ENCODE results near the gene ITGBL1. TPM values are rescaled to one million over a fixed set of nuclear protein-coding genes. Genes with fewer than 3 reads are reported as not detected.

ITGBL1 gene
- total RNA-seq, 1 experiment from 2014 or later: 9.4 TPM

DNA sequence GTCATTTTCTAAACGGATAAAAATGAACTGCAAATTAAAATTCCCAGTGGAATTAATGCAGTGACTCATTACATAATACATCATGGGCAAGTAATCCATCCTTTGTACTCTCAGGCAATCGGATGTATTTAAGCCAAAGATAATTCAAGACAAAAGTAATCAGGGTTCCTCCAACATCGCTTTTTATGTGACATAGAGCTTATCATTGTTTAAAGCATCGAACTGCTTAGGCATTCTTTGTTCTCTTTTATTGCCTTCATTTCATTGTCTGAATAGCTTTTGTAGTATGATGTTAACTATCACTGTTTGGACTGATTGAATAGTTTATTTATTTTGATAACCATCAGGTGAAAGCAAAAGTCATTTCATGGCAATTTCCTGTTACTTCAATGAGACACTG, 209.4 kb downstream of the ITGBL1 start:
- Histone ChIP-seq H3K4me3 (no peak overlapping the region), H3K27me3 (no peaks in the 10 kb centered on the region), H3K9me3 (no peaks in the 10 kb centered on the region), H3K36me3 (no peaks in the 10 kb centered on the region)
- no peak for DNase-seq

DNA sequence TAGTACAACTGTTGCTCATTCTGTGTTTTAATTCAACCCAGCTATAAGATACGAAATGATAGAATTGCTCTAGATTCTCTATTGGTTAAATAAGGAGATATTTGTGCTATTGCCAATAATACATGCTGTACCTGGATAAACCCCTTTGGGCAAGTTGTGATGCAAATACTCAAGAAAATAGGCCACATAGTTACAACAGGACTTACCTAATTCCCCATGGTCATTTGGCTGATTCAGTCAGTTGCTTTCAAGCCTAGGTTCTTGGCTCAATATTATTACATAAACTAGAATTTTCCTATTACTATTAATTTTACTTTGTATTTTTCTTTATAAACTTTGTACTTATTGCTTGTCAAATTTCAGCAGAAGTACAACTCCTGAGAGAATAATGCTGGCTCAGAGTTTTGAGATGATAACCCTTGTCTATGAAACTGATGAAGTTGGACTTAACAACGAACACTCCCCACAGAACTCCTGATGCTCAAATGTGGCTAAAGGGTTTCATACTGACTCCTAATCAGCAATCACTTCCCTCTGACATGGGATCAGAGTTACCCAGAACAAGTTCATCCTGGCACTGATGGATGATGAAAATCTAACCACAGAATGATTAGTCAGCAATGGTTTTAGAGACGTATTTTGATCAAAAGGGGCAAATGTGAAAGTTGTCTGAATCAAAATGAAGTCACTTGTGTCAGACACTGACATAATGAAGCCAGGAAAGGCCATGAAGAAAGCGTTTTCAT, 221.1 kb downstream of the ITGBL1 start:
- Histone ChIP-seq H3K4me3 (no peak overlapping the region), H3K27me3 (no peaks in the 10 kb centered on the region), H3K9me3 (no peaks in the 10 kb centered on the region), H3K36me3 (no peaks in the 10 kb centered on the region)
- no peak for DNase-seq

DNA sequence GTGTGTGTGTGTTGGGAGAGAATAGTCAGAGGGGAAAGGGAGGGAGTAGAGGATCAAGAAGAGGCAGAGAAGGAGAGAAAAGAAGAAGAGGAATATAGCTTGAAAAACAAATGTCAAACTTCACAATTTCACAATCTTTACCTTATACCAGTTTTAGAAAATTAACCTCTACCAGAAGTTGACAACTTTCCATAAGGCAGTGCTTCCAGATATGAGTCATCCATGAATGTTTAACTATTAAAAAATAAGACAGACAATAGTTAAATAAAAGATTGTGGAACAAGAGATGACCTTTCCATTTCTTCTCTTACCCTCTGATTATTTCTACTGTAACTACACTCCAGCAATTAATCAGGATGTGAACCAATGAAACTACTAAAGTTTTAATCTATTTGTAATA, 229.4 kb downstream of the ITGBL1 start:
- no peak overlapping the region for H3K4me3 ChIP-seq
- DNase-seq: no peak
- H3K36me3 ChIP-seq: no peaks in the 10 kb centered on the region
- H3K9me3 ChIP-seq: no peaks in the 10 kb centered on the region
- no peaks in the 10 kb centered on the region for H3K27me3 ChIP-seq

DNA sequence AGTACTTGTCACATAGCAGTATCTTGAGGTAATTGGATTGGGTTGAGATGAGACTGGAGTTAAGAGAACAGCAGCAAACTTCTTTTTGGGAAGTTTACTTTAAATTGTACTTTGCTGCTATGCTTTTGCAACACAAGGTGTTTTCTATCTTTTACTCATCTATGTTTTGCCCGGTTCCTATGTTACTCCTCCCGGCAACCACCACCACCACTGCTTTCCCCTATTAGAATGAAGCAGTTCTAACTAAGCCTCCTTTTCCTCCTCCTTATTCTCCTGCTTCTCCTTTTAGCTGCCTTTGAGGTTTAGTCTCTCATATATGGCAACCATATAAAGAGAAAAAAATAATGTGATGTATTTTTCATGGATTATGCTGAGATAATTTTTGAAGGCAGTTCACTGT, 233.5 kb downstream of the ITGBL1 start:
- Histone ChIP-seq H3K36me3 (no peaks in the 10 kb centered on the region), H3K27me3 (no peaks in the 10 kb centered on the region), H3K9me3 (no peaks in the 10 kb centered on the region), H3K4me3 (no peak overlapping the region)
- no peak for DNase-seq

GRCh38 chr13:101690871-101691270, 238.4 kb downstream of the ITGBL1 start:
- H3K36me3 ChIP-seq: no peaks in the 10 kb centered on the region
- no peak overlapping the region for H3K4me3 ChIP-seq
- H3K27me3 ChIP-seq: no peaks in the 10 kb centered on the region
- DNase-seq: peak; percentile 4
- H3K9me3 ChIP-seq: no peaks in the 10 kb centered on the region

DNA sequence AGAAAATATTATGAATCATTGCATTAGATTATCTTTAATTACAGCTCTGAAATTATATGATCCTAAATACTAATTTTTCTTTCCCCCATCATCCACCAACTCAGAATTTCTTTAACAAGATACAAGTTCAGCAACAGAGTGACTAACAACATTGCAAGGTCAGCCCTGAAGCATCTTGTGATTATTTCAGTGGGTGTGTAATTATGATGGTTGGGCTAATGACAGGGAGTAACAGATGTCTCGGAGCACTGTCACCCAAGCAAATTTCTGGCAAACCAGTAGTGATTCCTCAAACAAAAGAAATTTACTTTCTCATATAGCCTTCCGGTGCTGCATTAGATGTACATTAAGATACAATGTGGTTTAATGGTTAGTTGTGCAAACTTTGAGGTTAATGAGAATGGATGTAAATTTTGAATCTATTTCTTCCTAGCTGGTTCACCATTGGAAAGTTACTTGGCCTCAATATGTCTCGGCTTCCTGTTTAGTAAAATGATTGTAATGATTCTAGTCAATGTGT, 238.9 kb downstream of the ITGBL1 start:
- Histone ChIP-seq H3K36me3 (no peaks in the 10 kb centered on the region), H3K4me3 (no peak overlapping the region), H3K27me3 (no peaks in the 10 kb centered on the region), H3K9me3 (no peaks in the 10 kb centered on the region)
- DNase-seq: no peak

DNA sequence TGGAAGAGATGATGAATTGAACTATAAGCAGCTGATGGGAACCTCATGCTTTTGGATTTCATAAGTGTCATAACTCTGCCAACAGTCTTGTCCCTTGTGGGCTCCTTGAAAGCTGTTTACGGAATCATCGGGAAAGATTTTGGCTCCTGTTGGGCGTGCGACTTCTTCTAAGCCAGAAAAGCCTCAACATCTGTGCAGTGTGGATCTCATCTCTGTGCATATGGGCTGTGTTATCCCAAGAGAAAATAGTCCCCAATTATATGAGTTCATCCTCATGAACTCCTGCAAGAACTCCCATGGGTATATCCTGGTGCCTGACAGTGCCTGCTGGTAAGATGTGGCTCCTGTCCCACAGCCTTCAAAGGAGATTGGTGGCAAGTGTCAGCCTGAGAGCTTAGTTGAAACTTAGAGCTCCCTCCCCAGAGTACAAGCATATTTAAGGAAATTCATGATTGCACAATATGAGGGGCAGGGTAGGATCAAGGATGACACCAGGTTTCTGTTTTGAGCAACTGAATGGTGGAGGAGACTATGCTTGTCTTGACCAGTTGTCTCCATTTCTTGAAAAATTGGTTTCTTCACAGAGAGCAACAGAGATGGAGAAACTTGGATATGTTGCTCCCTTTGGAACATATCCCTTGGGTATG, 243.5 kb downstream of the ITGBL1 start:
- no peaks in the 10 kb centered on the region for H3K36me3 ChIP-seq
- no peak for DNase-seq
- no peaks in the 10 kb centered on the region for H3K27me3 ChIP-seq
- no peak overlapping the region for H3K4me3 ChIP-seq
- H3K9me3 ChIP-seq: no peaks in the 10 kb centered on the region

DNA sequence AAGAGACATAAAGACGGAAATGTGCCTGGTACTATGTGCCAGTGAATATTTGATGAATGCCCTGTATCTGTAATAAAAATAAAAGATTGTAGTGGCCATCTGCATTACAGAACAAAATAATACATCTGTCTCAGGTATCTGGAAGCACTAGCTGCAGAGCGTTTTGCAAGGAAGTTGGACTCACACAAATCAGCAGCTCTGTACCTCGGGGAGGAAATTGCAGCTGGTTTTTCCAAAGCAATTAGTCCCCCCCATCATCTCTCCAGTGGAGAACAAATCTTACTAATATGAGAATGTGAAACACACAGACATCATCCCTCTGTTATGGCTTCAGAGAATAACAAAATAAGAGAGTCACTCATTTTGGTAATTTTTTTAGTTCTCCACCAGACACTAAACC, 245.3 kb downstream of the ITGBL1 start:
- Histone ChIP-seq H3K27me3 (no peaks in the 10 kb centered on the region), H3K4me3 (no peak overlapping the region), H3K9me3 (no peaks in the 10 kb centered on the region), H3K36me3 (no peaks in the 10 kb centered on the region)
- DNase-seq: no peak

DNA sequence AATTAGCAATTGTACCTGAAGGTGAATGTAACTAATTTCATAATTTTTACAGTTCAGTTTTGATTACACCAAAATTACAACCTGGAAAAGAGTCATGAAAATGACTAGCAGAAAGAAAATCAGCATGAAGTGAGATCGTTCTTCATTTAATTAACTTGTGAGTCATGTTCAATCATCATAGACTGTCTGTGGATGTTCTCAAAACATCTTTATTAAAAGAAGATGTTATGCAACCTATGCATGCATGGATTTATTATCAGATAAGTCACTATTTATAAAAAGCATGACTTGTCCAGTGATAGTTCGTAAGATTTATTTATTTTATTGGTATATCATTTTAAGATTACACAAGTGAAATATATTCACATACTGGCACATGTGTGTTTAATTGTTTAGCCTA, 245.9 kb downstream of the ITGBL1 start:
- Histone ChIP-seq H3K36me3 (no peaks in the 10 kb centered on the region), H3K9me3 (no peaks in the 10 kb centered on the region), H3K27me3 (no peaks in the 10 kb centered on the region), H3K4me3 (no peak overlapping the region)
- no peak for DNase-seq

DNA sequence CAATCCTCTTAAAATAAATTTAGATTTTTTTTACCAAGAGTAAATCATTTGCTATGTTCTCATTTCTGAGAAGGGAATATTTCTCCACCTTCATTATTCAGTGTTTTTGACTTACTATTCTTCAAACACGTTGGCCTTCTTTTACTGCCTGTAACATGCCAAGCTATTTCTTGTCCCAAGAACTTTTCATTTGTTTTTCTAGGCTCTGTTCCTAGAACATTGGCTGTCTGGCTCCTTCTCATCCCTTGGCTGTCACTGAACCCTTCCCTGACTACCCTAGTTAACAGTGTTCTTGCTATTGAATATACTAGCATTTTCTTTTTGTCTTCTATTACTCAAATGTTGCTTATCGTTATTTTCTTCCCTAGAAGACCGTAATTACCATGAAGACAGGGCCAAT, 248.1 kb downstream of the ITGBL1 start:
- Histone ChIP-seq H3K9me3 (no peaks in the 10 kb centered on the region), H3K27me3 (no peaks in the 10 kb centered on the region), H3K36me3 (no peaks in the 10 kb centered on the region), H3K4me3 (no peak overlapping the region)
- peak; percentile 31 for DNase-seq

GRCh38 chr13:101703081-101703480, 250.6 kb downstream of the ITGBL1 start:
- no peak for DNase-seq
- H3K27me3 ChIP-seq: no peaks in the 10 kb centered on the region
- H3K4me3 ChIP-seq: no peak overlapping the region
- H3K36me3 ChIP-seq: no peaks in the 10 kb centered on the region
- H3K9me3 ChIP-seq: no peaks in the 10 kb centered on the region

- DNase-seq: no peak
- Histone ChIP-seq H3K27me3 (no peaks in the 10 kb centered on the region), H3K36me3 (no peaks in the 10 kb centered on the region), H3K9me3 (no peaks in the 10 kb centered on the region), H3K4me3 (no peak overlapping the region)
Observed at GRCh38 chr13:101703838-101704237, 251.4 kb downstream of the ITGBL1 start.

DNA sequence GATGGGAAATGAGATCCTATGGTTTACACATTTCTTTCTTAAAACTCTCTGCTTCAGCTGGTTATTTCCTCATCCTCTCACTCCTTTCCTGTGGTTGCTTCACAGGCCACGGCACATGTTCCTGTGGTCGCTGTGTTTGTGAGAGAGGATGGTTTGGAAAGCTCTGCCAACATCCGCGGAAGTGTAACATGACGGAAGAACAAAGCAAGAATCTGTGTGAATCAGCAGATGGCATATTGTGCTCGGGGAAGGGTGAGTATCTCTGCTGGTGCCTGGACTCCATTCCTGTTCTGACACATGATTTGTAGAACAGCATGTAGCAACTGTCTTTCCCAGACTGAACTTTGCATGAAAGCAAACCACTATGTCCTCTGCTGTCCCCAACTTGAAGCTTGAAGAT, 254.2 kb downstream of the ITGBL1 start:
- peak; percentile 86 for DNase-seq
- Histone ChIP-seq H3K27me3 (no peaks in the 10 kb centered on the region), H3K9me3 (no peaks in the 10 kb centered on the region), H3K36me3 (no peaks in the 10 kb centered on the region), H3K4me3 (no peak overlapping the region; the same call in 1 of the 2 replicates)

- Histone ChIP-seq H3K4me3 (no peak overlapping the region), H3K36me3 (no peaks in the 10 kb centered on the region), H3K9me3 (no peaks in the 10 kb centered on the region), H3K27me3 (no peaks in the 10 kb centered on the region)
- no peak for DNase-seq
Observed at GRCh38 chr13:101707659-101708058, 255.2 kb downstream of the ITGBL1 start.

GRCh38 chr13:101708115-101708514, 255.6 kb downstream of the ITGBL1 start:
- Histone ChIP-seq H3K36me3 (no peaks in the 10 kb centered on the region), H3K9me3 (no peaks in the 10 kb centered on the region)

GRCh38 chr13:101709952-101710351, 257.5 kb downstream of the ITGBL1 start:
- H3K4me3 ChIP-seq: no peak overlapping the region
- no peaks in the 10 kb centered on the region for H3K9me3 ChIP-seq
- no peaks in the 10 kb centered on the region for H3K27me3 ChIP-seq
- no peak for DNase-seq
- H3K36me3 ChIP-seq: no peaks in the 10 kb centered on the region

More at GRCh38 chr13:101708115-101708514, 255.6 kb downstream of the ITGBL1 start:
- DNase-seq: no peak
- no peak overlapping the region for H3K4me3 ChIP-seq
- H3K27me3 ChIP-seq: no peaks in the 10 kb centered on the region

GRCh38 chr13:101711307-101712025, 259.0 kb downstream of the ITGBL1 start:
- no peak for DNase-seq
- H3K36me3 ChIP-seq: no peaks in the 10 kb centered on the region
- no peaks in the 10 kb centered on the region for H3K27me3 ChIP-seq
- H3K4me3 ChIP-seq: no peak overlapping the region
- no peaks in the 10 kb centered on the region for H3K9me3 ChIP-seq
